ENCODE results near the gene TRIM50.
"Not testable (repeated sequence)": the region's sequence is repeated elsewhere in the genome, so short reads cannot be mapped to it uniquely, and the experiment has no call there.

Gene TRIM50

GRCh38 chr7:73301108-73301507 is 26.8 kb downstream of the TRIM50 start:
- H4K20me1 ChIP-seq (ENCODE audit: control insufficient read depth, insufficient read depth, low read depth, low read length); H3K4me1 ChIP-seq (ENCODE audit: control insufficient read depth, low read length); H3K27me3 ChIP-seq (ENCODE audit: control insufficient read depth, low read length); H3K4me3 ChIP-seq (ENCODE audit: low read length); H3K4me2 ChIP-seq (ENCODE audit: low read length); H3K9me3 ChIP-seq (ENCODE audit: control insufficient read depth, insufficient read depth, low read length); H3K9me2 ChIP-seq (replicated peaks; ENCODE audit: control insufficient read depth, low read length); H3F3A ChIP-seq (ENCODE audit: control insufficient read depth, insufficient read depth); H3K27ac ChIP-seq (ENCODE audit: low read depth, low read length); H3K79me2 ChIP-seq (ENCODE audit: control insufficient read depth, low read length): not testable (repeated sequence)
- peaks cover 31% of the 10 kb centered on the region for H3K36me3 ChIP-seq (ENCODE audit: control insufficient read depth, low read length)
- TF ChIP-seq, protein P1, sequence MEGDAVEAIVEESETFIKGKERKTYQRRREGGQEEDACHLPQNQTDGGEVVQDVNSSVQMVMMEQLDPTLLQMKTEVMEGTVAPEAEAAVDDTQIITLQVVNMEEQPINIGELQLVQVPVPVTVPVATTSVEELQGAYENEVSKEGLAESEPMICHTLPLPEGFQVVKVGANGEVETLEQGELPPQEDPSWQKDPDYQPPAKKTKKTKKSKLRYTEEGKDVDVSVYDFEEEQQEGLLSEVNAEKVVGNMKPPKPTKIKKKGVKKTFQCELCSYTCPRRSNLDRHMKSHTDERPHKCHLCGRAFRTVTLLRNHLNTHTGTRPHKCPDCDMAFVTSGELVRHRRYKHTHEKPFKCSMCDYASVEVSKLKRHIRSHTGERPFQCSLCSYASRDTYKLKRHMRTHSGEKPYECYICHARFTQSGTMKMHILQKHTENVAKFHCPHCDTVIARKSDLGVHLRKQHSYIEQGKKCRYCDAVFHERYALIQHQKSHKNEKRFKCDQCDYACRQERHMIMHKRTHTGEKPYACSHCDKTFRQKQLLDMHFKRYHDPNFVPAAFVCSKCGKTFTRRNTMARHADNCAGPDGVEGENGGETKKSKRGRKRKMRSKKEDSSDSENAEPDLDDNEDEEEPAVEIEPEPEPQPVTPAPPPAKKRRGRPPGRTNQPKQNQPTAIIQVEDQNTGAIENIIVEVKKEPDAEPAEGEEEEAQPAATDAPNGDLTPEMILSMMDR (IDR thresholded peaks at IDR 0.05; ENCODE audit: low read depth, low read length, poor library complexity, severe bottlenecking): peak; percentile 10

GRCh38 chr7:73299812-73300211 is 28.1 kb downstream of the TRIM50 start:
- H3K36me3 ChIP-seq (ENCODE audit: control insufficient read depth, low read length): peaks cover 20% of the 10 kb centered on the region
- H3K4me2 ChIP-seq (ENCODE audit: low read length); H3K4me1 ChIP-seq (ENCODE audit: control insufficient read depth, low read length); H4K20me1 ChIP-seq (ENCODE audit: control insufficient read depth, insufficient read depth, low read depth, low read length); H3K27ac ChIP-seq (ENCODE audit: low read depth, low read length); H3K4me3 ChIP-seq (ENCODE audit: low read length); H3K27me3 ChIP-seq (ENCODE audit: control insufficient read depth, low read length); H3F3A ChIP-seq (ENCODE audit: control insufficient read depth, insufficient read depth); H3K9me2 ChIP-seq (replicated peaks; ENCODE audit: control insufficient read depth, low read length); H3K79me2 ChIP-seq (ENCODE audit: control insufficient read depth, low read length); H3K9me3 ChIP-seq (ENCODE audit: control insufficient read depth, insufficient read depth, low read length): not testable (repeated sequence)

DNA sequence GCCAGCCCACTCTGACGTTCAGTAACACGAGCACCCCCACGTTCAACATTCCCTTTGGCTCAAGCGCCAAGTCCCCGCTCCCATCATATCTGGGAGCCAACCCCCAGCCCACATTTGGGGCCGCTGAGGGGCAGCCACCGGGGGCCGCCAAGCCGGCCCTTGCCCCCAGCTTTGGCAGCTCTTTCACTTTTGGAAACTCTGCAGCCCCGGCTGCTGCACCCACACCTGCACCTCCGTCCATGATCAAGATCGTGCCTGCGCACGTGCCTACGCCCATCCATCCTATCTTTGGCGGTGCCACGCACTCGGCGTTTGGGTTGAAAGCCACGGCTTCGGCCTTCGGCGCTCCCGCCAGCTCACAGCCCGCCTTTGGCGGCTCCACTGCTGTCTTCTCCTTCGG is 30.2 kb downstream of the TRIM50 start:
- not testable (repeated sequence) for H3K27ac ChIP-seq (ENCODE audit: low read depth, low read length); H3K36me3 ChIP-seq (ENCODE audit: control insufficient read depth, low read length); H3K4me2 ChIP-seq (ENCODE audit: low read length); H3F3A ChIP-seq (ENCODE audit: control insufficient read depth, insufficient read depth); H3K9me3 ChIP-seq (ENCODE audit: control insufficient read depth, insufficient read depth, low read length); H3K4me3 ChIP-seq (ENCODE audit: low read length); H3K9me2 ChIP-seq (replicated peaks; ENCODE audit: control insufficient read depth, low read length); H3K27me3 ChIP-seq (ENCODE audit: control insufficient read depth, low read length); H3K79me2 ChIP-seq (ENCODE audit: control insufficient read depth, low read length); H3K4me1 ChIP-seq (ENCODE audit: control insufficient read depth, low read length); H4K20me1 ChIP-seq (ENCODE audit: control insufficient read depth, insufficient read depth, low read depth, low read length)

- H3F3A ChIP-seq (ENCODE audit: control insufficient read depth, insufficient read depth); H3K27ac ChIP-seq (ENCODE audit: low read depth, low read length); H4K20me1 ChIP-seq (ENCODE audit: control insufficient read depth, insufficient read depth, low read depth, low read length); H3K79me2 ChIP-seq (ENCODE audit: control insufficient read depth, low read length); H3K9me3 ChIP-seq (ENCODE audit: control insufficient read depth, insufficient read depth, low read length); H3K4me3 ChIP-seq (ENCODE audit: low read length); H3K9me2 ChIP-seq (replicated peaks; ENCODE audit: control insufficient read depth, low read length); H3K4me1 ChIP-seq (ENCODE audit: control insufficient read depth, low read length); H3K36me3 ChIP-seq (ENCODE audit: control insufficient read depth, low read length); H3K27me3 ChIP-seq (ENCODE audit: control insufficient read depth, low read length); H3K4me2 ChIP-seq (ENCODE audit: low read length): not testable (repeated sequence)
Measured at GRCh38 chr7:73297235-73297634, 30.6 kb downstream of the TRIM50 start.

DNA sequence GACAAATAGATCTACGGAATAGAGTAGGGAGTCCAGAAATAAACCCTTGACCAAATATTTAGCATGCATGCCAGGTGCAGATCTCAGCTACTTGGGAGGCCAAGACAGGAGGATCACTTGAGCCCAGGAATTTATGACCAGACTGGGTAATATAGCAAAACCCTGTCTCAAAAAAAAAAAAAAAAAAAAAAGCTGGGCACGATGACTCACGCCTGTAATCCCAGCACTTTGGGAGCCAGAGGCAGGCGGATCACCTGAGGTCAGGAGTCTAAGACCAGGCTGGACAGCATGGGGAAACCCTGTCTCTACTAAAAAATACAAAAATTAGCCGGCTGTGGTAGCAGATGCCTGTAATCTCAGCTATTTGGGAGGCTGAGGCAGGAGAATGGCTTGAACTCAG is 50.7 kb downstream of the TRIM50 start:
- not testable (repeated sequence) for H3K36me3 ChIP-seq (ENCODE audit: control insufficient read depth, low read length); H3F3A ChIP-seq (ENCODE audit: control insufficient read depth, insufficient read depth); H3K4me1 ChIP-seq (ENCODE audit: control insufficient read depth, low read length)

GRCh38 chr7:73267813-73268212 is 60.1 kb downstream of the TRIM50 start:
- not testable (repeated sequence) for H3F3A ChIP-seq (ENCODE audit: control insufficient read depth, insufficient read depth); H3K4me1 ChIP-seq (ENCODE audit: control insufficient read depth, low read length); H3K9me3 ChIP-seq (ENCODE audit: control insufficient read depth, insufficient read depth, low read length); H3K27ac ChIP-seq (ENCODE audit: low read depth, low read length); H3K36me3 ChIP-seq (ENCODE audit: control insufficient read depth, low read length); H3K79me2 ChIP-seq (ENCODE audit: control insufficient read depth, low read length); H4K20me1 ChIP-seq (ENCODE audit: control insufficient read depth, insufficient read depth, low read depth, low read length); H3K9me2 ChIP-seq (replicated peaks; ENCODE audit: control insufficient read depth, low read length); H3K27me3 ChIP-seq (ENCODE audit: control insufficient read depth, low read length)
- Histone ChIP-seq H3K4me2 (ENCODE audit: low read length) (peak overlapping the region; percentile 32), H3K4me3 (ENCODE audit: low read length) (0 out of 2 replicates have a peak overlapping the region, but pooled peaks have one; percentile 5)

More for the DNA sequence above, 50.7 kb downstream of the TRIM50 start:
- not testable (repeated sequence) for H3K79me2 ChIP-seq (ENCODE audit: control insufficient read depth, low read length); H3K9me2 ChIP-seq (replicated peaks; ENCODE audit: control insufficient read depth, low read length); H3K27ac ChIP-seq (ENCODE audit: low read depth, low read length); H3K4me3 ChIP-seq (ENCODE audit: low read length); H4K20me1 ChIP-seq (ENCODE audit: control insufficient read depth, insufficient read depth, low read depth, low read length); H3K4me2 ChIP-seq (ENCODE audit: low read length); H3K9me3 ChIP-seq (ENCODE audit: control insufficient read depth, insufficient read depth, low read length); H3K27me3 ChIP-seq (ENCODE audit: control insufficient read depth, low read length)

DNA sequence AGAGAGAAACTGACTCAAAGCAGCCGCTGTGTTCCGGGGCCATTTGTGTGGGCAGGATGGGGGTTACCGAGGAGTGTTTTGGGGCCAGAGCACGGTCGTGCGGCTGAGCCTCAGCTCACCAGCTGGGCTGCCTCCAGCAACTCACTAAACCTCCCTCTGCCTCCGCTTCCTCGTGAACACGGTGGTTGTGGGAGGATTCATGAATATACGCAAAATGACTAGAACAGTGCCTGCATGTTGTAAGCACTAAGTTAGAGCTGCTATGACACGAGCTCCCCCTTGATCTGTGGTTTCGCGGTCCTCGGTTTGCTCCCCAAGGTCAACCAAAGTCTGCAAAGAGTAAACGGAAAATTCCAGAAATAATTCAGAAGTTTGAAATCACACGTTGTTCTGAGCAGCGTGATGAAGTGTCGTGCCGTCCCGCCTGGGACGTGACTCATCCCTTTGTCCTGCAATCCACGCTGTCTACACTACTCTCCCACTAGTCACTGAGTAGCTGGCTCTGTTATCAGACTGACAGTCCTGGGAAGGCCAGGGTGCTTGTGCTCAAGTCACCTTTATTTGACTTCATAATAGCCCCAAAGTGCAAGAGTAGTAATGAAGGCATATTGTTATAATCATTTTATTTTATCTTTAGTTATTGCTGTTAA is 61.0 kb downstream of the TRIM50 start:
- not testable (repeated sequence) for H3K4me3 ChIP-seq (ENCODE audit: low read length); H3K4me2 ChIP-seq (ENCODE audit: low read length); H3K4me1 ChIP-seq (ENCODE audit: control insufficient read depth, low read length); H3K27me3 ChIP-seq (ENCODE audit: control insufficient read depth, low read length); H3K27ac ChIP-seq (ENCODE audit: low read depth, low read length); H3F3A ChIP-seq (ENCODE audit: control insufficient read depth, insufficient read depth); H3K9me2 ChIP-seq (replicated peaks; ENCODE audit: control insufficient read depth, low read length); H3K9me3 ChIP-seq (ENCODE audit: control insufficient read depth, insufficient read depth, low read length); H3K36me3 ChIP-seq (ENCODE audit: control insufficient read depth, low read length); H3K79me2 ChIP-seq (ENCODE audit: control insufficient read depth, low read length); H4K20me1 ChIP-seq (ENCODE audit: control insufficient read depth, insufficient read depth, low read depth, low read length)
